HG03575 (cell line): Measurements from ENCODE around the gene HSF4.

Source experiments
- ATAC-seq: cut with Tn5 transposase; IDR thresholded peaks from one replicate; pipeline ENCODE4 v1.9.1; 2021; ENCODE audit not compliant: unreplicated experiment, insufficient number of reproducible peaks, low FRiP score; ENCODE audit errors: extremely low read depth

The HSF4 gene

DNA sequence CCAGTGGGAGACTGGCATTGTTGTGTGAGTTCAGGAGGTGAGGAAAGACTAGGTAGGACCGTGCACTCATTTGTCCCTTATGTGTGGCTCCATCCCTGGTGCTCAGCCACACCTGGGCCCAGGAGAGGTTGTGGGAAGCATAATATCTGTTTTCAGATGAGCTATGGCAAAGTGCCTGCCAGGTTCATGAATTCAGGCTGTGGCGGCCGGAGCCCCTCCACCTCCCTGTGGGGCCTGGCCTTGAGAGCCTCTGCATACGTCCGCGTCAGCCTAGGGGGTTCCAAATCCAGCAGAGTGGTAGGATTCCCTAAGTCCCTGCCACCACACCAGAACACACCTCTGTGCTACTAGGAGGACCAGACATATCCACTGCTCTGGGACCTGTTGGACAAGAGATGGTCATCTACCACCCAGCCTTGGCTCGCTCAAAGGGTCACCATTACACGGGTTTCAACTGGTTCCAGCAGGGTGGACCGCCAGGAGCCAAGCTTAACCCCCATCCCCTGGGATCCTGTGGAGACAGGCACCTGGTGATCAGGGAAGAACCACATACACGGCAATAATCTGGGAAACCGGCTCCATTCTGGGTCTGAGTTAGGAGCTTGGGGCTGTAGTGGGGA lies 15.8 kb upstream of the HSF4 start:
- ATAC-seq, result no peak

DNA sequence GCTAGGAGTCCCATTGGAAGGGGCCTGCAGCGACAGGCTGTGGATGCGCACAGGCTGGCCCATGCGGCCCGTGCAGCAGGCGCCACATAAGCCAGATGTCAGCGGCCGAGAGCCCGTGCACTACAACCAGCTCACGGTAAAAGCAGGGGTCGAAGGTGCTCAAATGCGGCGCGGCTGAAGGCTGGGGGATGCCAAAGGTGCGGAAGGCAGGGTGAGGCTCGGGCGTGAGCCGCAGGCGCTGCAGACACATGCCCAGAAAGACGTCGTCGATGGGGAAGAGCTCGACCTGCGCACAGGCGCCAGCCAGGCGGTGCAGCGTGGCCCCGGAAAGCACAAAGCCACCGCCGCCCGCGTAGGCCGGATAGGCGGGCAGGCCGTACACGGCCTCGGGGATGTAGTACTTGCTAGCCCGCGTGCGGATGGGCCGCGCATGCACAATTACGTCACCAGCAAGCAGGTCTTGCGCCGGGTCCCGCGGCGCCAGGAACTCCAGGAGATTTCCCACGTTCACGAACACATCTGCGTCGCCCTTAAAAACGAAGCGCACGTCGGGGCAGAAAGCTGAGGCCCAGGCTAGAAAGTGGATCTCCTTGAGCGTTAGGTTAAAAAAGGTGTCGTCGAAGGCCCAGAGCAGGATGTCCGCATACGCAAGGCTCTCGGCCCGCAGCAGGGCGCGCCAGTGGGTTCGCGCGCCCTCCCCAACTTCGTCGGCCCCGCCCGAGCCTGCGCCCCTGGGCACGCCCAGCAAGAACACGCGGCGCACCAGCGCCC lies 15.1 kb upstream of the HSF4 start:
- ATAC-seq, result no peak

DNA sequence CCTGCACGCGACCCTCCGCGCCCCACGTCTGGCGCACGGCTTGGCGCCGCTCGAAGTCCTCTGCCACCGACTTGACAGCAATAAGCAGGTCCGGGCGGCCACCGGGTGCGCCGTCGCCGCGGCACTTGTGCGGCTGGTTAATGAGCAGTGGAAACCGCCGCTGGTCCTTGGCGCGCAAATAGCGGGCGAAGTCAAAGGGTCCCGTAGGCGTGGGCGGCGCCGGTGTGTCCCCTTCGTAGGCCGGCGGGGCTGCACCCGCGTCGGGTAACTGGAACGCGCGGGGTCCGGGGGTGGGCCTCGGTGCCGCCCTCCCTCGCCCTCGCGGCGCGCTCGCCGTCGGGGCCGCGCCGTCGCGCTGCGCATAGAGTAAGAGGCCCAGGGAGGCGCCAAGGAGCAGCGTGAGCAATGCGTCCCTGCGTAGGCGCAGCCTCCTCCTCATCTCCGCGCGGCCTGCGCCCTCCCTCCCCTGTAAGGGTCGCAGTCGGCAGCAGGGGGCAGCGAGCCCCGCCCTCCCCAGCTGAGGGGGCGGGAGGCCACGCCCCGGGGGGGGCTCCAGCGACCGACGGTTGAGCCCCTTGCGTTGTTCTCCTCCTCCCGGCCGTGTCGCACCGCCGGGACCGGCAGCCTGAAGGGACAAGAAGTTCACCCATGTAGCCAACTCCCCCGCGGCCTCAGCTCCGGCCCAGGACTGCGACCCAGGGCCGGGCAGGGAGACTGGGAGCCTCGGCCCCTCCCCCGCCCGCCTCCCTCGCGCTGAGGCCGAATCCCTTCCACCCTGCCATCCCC lies 14.3 kb upstream of the HSF4 start:
- no peak for ATAC-seq

DNA sequence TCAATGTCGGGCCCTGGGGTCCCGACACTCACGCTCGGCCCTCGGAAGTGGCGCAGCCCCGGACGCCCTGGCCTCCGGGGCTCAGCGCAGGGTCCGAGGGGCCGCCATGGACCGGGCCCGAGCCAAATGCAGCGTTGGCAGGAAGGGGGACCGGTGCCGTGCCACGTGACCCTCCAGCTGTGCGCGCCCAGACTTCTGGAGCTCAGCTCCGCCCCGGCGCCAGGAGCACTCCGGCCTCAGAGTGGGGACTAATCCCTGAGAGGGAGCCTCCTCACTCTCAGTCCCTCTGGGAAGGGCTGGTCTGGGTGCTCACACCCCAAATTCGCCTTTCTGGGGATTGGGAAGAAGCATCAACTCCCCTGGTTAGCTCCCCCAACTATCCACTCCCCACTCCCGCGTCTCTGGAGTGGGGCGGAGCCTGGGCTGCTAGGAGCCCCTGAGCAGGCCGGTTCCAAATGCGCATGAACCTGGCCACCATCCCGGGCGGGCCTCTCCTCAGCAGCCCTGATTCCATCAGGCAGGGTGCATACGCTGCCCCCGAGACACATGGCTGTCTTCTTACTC lies 13.6 kb upstream of the HSF4 start, which contains the start of gene B3GNT9:
Gene B3GNT9 (minus strand): TSS at position 166 of the 564 bp plus-strand sequence. CDS start 513 bp downstream, outside the sequence.
- ATAC-seq, result no peak

DNA sequence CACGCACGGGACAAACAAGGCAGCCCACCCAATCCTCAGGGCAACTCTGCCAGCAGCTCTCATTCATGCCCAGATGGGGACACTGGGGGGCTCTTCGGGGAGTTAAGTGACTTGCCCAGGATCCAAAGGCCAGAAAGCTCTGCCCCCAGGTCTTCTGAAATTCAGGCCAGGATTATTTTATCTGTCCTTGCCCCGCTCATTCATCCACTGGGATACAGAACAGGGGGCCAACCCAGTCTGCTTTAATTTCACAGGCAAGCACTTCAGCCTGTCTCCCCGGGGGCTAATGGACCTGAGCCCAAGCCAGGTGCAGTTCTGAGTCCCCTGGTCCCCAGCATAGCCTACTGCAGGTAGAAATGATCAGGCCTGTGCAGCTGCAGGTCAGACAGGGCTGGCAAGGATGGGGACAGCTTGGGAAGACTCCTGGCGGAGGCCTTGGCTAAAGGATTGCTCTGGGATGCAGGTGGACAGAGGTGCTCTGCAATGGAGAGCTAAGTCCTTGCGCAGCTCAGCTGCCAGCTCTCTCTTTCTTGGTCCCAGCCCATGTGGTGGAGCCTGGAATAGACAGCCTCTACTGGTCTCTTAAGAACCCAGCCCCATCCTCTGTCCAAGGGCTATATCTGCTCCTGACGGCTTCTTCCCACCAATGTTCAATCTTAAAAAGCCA lies 13.0 kb upstream of the HSF4 start:
- no peak for ATAC-seq

DNA sequence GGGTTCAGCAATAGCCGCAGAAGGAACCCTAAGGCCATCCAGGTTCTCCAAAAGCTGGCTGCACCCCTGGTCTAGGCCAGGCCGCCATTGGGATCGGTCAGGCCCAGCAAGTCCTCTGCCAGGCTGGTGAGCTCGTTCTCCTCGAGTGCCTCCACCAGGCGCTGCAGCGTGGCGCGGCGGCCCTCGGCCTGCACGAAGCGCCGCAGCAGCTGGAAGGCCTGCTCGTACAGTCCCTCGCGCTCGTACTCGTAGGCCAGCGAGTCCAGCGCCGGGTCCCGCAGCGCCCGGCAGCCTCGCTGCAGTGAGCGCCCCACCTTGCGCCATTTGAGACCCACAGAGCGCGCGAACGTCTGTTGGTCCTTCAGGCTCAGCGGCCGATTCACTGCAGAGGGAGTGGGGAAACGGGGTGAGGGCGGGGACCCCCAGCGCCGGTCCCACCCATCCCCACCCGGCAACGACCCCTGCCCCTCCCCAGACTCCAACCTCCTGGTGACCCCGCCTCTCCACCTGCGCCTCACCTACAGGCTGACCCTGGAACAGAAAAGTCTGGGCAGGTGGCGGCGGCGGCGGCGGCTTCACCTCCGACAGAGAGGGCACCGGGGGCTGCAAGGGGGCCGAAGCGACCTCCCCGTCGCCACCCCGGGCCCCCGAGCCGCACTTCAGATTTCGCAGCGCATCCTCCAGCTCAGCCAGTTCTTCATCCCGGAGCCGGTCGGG lies 9.8 kb upstream of the HSF4 start:
- no peak for ATAC-seq

DNA sequence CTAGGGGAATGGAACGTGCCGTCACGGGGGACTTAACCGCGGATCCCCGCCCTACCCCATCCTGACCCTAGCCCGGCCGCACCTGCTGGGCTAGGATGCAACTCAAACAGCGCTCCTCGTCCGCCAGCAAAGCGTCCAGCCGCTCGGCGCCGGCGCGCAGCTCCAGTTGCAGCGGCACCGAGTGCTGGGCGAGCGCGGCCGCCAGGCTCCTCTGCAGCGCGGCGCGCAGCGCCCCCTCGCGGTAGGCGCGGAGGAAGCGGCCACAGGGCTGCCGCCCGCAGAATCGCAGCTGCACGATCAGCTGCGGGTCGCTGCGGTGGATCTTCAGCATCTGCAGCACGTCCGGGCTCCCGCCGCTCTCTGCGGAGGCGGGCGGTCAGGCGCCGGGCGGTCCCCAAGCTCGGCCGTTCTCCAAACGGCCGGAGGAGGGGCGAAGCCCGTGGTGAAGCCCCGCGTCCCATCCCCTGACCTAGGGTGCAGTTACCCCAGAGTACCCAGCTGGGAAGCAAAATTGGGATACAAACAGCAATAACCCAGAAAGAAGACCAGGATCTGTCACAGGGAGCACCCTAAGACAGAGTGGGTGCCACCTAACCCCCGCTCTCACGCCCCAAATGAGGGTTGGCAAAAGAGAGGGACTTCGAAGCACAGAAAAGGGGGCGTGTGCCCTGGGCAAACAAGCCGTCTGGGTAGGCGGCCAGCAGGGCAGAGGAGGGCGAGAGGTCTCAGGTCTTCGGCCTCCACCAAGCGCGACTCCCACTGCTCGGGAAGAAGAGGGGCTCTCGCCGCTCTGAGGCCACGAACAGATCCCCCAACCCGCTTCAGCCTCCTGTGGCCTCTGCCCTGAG lies 9.0 kb upstream of the HSF4 start:
- no peak for ATAC-seq

DNA sequence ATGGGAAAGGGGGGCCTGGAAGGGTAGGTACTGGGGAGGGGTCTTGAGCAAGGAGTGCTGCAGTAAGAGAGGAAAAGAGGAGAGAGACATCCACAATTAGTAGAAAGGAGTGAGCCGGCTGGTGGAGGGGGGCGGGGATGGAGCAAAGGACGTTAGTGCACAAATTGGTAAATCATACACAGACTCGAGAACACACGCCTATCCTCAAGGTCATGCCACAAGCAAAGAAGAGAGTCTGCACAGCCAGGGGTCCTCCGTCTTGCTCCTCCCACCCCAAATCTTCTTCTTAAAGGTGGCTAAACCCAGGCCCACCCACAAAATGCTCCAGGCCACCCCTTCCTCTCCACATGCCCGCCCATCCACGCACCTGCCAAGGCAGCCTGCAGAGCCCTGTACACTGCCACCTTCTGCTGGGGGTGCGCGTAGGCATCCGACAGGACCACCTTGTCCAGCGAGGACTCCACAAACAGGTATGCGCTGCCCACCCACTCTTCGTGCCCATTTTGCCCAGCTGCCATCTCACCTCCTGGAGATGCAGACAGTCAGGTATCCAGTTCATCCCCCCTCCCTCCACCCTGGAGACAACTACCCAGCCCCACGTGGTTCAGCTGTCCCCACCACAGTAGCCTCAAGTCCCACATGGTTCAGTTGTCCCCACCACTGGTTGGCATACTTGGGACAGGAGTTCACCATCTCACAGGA lies 8.3 kb upstream of the HSF4 start:
- ATAC-seq, result no peak

DNA sequence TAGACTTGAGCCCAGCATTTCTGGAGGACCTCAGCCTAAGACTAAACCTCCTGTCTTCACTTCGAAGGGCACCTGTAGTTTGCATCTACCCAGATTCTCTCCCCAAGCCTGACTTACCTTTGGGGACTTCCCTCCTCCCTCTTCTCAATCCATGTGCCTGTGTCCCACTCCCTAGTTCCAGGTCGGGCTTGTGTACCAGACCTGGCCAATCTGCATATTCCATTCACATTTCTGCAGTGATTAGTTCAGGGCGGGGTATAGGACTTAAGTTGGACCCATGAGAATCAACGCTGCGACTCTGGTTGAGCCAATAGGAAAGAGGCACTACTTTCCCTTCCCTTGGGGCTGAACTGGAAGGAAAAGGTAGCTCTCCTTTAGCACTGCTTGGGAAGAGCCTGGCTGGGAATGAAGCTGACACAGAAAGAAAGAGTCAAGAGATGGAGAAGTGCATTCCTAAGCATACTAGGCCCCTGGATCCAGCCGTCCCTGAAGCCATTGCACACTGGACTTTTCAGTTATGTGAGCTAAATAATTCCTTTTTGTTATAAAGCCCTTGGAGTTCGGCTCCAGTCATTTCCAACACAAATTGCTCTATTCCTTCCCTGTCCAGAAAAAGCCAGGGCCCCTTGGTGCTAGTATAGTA lies 7.3 kb upstream of the HSF4 start:
- no peak for ATAC-seq

DNA sequence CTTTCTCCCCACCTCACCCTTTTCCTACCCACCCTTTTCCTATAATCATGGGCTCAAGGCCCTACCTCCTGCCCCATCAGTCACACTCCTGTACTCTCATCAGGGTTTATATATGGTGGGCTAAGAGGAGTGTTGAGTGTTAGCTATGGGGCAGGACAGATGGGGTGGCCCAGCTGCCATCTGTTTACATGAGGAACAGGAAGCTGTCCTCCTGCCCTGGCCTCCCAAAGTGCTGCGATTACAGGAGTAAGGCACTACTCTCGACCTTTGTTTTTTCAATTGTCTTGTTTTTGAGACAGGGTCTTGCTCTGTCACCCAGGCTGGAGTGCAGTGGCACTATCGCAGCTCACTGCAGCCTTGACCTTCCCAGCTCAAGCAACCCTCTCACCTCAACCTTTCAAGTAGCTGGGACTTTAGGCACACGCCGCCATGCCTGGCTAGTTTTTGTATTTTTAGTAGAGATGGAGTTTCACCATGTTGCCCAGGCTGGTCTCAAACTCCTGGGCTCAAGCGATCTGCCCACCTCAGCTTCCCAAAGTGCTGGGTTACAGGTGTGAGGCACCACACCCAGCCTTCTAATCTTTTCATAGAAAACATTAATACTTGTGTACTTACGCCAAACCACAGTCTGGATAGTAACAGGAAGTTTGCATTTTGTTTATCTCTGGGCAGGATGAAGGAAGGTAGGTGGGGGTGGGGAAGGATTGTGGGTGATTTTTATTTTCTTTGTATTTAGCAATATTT lies 6.5 kb upstream of the HSF4 start:
- no peak for ATAC-seq

DNA sequence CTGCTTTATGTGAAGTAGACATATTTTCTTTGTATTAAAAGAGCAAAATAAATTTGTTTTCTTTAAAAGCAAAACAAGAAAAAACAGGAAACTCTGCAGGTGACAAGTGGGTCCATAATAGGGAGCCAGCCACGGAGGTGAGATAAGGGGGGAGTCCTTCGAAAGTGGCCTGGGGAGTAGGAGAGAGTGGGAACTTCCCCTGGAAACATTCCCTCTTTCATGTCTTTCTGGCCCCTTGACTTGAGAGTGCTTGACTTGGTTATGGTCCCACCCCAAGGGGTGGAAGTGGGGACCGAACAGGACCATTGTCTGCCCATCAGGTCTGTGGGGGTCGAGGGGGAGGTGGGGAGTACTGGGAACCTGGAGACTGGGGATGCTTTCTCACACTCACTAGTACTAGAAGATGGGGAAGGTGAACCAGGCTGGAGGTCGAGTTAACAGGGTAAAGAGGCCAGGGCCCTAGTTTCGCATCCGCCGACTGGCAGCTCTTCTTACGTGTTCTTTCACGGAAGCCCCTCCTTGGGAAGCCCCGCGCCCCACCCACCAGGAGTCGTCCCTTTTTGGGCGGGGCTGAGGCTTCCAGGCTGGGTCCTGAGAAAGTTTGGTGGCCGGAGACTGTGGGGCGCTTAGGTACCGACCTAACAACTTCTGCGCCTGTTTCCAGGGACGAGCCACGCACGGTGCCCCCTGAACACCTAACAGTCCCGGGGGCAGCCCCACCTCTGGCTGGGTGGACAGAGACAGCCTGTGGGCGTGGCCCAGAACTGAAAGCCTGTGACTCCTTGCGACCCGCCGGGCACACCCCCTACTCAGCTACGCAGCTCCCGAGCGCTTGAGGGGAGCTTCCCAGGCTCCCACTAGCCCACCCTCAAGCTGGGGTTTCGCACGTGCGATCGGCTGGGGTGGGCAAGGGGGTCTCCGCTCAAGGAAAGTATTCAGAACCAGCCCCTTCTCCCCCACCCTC lies 5.6 kb upstream of the HSF4 start:
- no peak for ATAC-seq

DNA sequence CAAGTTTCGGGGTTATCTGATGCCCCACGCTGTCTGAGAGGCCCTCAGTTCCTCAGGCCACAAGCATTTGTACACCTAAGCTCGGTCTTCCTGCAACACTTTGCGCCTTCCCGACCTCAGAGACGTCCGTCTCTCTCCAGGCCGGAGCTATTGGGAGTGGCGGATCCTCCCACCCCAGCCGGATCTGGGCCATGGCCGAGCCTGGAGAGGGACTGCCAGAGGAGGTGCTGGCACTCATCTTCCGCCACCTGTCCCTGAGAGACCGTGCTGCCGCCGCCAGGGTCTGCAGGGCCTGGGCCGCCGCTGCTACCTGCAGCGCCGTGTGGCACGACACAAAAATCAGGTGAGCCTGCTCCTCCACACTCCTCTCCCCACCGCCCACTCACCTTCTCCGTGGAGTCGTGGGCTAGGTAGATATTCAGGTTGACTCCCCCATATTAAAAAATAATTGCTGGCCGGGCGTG lies 2.9 kb upstream of the HSF4 start:
- no peak for ATAC-seq

DNA sequence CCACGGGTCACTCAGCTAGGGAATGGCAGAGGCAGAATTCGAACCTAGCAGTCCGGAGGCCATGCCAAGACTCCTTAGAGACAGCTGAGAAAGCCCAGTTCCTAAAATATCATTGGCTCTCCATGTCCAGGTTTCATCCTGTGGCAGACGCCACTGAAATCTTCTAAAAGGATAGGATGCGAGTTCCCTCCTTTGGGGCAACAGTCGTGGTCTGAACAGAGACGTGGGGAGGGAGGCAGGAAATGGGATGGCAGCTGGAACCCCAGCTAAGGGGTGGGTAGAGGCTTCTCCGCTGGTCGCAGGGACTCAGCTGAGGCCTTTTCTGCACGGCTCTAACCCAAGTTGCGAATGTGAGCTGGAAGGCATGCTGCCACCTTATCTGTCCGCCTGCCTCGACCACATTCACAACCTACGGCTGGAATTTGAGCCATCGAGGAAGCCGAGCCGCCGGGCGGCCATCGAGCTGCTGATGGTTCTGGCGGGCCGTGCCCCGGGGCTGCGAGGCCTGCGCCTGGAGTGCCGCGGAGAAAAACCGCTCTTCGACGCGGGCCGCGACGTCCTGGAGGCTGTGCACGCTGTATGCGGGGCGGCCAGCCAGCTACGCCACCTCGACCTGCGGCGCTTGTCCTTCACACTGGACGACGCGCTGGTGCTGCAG lies 1.9 kb upstream of the HSF4 start:
- no peak for ATAC-seq

DNA sequence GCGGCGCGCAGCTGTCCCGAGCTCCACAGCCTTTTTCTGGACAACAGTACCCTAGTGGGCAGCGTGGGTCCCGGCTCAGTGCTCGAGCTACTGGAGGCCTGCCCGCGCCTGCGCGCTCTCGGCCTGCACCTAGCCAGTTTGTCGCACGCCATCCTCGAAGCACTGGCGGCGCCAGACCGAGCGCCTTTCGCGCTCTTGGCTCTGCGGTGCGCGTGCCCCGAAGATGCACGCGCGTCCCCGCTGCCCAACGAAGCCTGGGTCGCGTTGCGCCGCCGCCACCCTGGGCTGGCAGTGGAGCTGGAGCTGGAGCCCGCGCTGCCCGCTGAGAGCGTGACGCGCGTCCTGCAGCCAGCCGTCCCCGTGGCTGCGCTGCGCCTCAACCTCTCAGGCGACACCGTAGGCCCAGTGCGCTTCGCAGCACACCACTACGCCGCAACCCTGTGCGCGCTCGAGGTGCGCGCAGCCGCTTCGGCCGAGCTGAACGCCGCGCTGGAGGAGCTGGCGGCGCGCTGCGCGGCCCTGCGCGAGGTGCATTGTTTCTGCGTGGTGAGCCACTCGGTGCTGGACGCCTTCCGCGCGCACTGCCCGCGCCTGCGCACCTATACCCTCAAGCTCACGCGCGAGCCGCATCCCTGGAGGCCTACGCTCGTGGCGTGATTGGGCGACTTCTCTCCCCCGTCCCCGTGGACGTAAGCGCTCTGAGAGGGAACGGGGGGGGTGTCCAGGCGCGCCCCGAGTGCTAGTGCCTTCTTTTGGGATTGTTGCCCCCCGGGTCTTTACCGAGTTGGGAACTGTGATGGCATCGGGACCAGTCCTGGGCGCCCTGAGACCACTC lies 1.2 kb upstream of the HSF4 start:
- ATAC-seq, result no peak
